Measurements from ENCODE around the gene BCL2L14. TPM values are rescaled to one million over a fixed set of nuclear protein-coding genes. Genes with fewer than 3 reads are reported as not detected.

BCL2L14 gene
- total RNA-seq, 1 donor from 2014 or later, result not detected

- TF ChIP-seq, protein P1, sequence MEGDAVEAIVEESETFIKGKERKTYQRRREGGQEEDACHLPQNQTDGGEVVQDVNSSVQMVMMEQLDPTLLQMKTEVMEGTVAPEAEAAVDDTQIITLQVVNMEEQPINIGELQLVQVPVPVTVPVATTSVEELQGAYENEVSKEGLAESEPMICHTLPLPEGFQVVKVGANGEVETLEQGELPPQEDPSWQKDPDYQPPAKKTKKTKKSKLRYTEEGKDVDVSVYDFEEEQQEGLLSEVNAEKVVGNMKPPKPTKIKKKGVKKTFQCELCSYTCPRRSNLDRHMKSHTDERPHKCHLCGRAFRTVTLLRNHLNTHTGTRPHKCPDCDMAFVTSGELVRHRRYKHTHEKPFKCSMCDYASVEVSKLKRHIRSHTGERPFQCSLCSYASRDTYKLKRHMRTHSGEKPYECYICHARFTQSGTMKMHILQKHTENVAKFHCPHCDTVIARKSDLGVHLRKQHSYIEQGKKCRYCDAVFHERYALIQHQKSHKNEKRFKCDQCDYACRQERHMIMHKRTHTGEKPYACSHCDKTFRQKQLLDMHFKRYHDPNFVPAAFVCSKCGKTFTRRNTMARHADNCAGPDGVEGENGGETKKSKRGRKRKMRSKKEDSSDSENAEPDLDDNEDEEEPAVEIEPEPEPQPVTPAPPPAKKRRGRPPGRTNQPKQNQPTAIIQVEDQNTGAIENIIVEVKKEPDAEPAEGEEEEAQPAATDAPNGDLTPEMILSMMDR (IDR thresholded peaks at IDR 0.05; ENCODE audit: partially characterized antibody, unreplicated experiment), result no peak
- H3K4me1 Mint-ChIP-seq (ENCODE audit: low read depth, unreplicated experiment), result no peaks in the 10 kb centered on the region
- no peak overlapping the region for H3K4me3 Mint-ChIP-seq (ENCODE audit: unreplicated experiment)
- no peaks in the 10 kb centered on the region for H3K36me3 Mint-ChIP-seq (ENCODE audit: unreplicated experiment)
- peaks cover 1% of the 10 kb centered on the region for H3K9me3 Mint-ChIP-seq (ENCODE audit: unreplicated experiment)
- no peak overlapping the region for H3K27ac Mint-ChIP-seq (ENCODE audit: unreplicated experiment)
- peaks cover 2% of the 10 kb centered on the region for H3K27me3 Mint-ChIP-seq (ENCODE audit: unreplicated experiment)
- DNase-seq, result no peak
Measured at GRCh38 chr12:12025799-12026386, 44.8 kb upstream of the BCL2L14 start.

GRCh38 chr12:12028668-12029402, 41.9 kb upstream of the BCL2L14 start:
- Mint-ChIP-seq H3K27me3 (ENCODE audit: unreplicated experiment) (peaks cover 2% of the 10 kb centered on the region), H3K27ac (ENCODE audit: unreplicated experiment) (no peak overlapping the region), H3K4me3 (ENCODE audit: unreplicated experiment) (no peak overlapping the region), H3K36me3 (ENCODE audit: unreplicated experiment) (no peaks in the 10 kb centered on the region), H3K9me3 (ENCODE audit: unreplicated experiment) (peaks cover 1% of the 10 kb centered on the region), H3K4me1 (ENCODE audit: low read depth, unreplicated experiment) (no peaks in the 10 kb centered on the region)
- no peak for DNase-seq
- TF ChIP-seq, protein P1 (IDR thresholded peaks at IDR 0.05; ENCODE audit: partially characterized antibody, unreplicated experiment), result no peak

DNA sequence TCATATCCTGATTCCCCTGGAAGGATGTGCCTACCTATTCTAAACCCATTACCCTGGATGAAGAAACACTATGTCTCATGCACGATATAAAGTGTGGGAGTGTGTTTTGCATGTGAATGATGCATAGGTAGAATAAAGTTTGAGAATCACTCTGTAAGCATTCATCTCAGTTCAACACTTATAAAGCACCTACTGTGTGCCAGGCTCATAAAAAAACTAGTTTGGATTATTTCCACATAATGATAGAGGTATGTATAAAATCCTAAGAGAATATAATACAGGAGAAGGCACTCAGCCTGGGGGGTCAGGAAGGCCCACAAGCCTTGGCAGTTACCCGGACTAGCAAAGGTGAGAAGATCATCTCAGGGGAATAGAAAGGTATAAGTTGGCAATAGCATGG, 41.1 kb upstream of the BCL2L14 start:
- Mint-ChIP-seq H3K36me3 (ENCODE audit: unreplicated experiment) (no peaks in the 10 kb centered on the region), H3K9me3 (ENCODE audit: unreplicated experiment) (peaks cover 1% of the 10 kb centered on the region), H3K4me3 (ENCODE audit: unreplicated experiment) (no peak overlapping the region), H3K4me1 (ENCODE audit: low read depth, unreplicated experiment) (no peaks in the 10 kb centered on the region), H3K27me3 (ENCODE audit: unreplicated experiment) (peaks cover 2% of the 10 kb centered on the region), H3K27ac (ENCODE audit: unreplicated experiment) (no peak overlapping the region)
- TF ChIP-seq, protein P1 (IDR thresholded peaks at IDR 0.05; ENCODE audit: partially characterized antibody, unreplicated experiment), result no peak
- no peak for DNase-seq

DNA sequence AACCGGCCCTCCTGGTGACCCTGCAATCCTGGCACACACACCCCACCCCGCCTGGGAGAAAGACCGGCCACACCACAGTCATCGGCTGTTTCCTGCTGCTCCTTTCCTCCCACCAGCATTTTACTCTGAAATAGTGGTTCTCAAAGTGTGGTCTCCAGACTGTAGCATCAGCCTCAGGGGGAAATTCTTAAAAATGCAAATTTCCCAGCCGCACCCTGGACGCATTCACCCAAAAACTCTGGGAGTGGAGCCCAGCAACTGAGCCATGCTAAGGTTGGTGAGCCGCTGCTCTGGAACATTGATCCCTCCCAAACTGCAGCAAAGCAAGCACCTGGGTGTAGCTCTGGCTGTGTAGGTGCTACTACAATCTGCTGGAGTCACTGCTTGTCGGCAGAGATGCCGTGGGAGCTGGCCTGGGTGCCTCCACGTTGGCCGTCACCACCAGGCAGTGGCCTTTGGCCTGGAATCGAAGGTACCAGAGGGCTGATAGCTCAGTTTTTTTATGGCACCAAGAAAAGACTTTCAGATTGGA, 38.4 kb upstream of the BCL2L14 start:
- no peak overlapping the region for H3K4me3 Mint-ChIP-seq (ENCODE audit: unreplicated experiment)

More for the DNA sequence above, 38.4 kb upstream of the BCL2L14 start:
- TF ChIP-seq, protein P1 (IDR thresholded peaks at IDR 0.05; ENCODE audit: partially characterized antibody, unreplicated experiment), result no peak
- no peaks in the 10 kb centered on the region for H3K9me3 Mint-ChIP-seq (ENCODE audit: unreplicated experiment)
- peaks cover 2% of the 10 kb centered on the region for H3K27me3 Mint-ChIP-seq (ENCODE audit: unreplicated experiment)
- no peaks in the 10 kb centered on the region for H3K36me3 Mint-ChIP-seq (ENCODE audit: unreplicated experiment)
- no peaks in the 10 kb centered on the region for H3K4me1 Mint-ChIP-seq (ENCODE audit: low read depth, unreplicated experiment)
- DNase-seq, result no peak
- H3K27ac Mint-ChIP-seq (ENCODE audit: unreplicated experiment), result no peak overlapping the region
